KOPT-K1 (cell line): Measurements from ENCODE around the gene SYT11.

Experiments used
- H3K27ac ChIP-seq: fragments of 200-600 bp; sonication (generic); 2 replicates; pipeline ENCODE4 v1.5.1; 2016; ENCODE audit warnings: antibody characterized with exemption, mild to moderate bottlenecking, low read depth, low read length; ENCODE audit not compliant: poor library complexity, severe bottlenecking
- H3K36me3 ChIP-seq: fragments of 200-600 bp; sonication (generic); 2 replicates; pipeline ENCODE4 v1.5.1; 2017; ENCODE audit warnings: antibody characterized with exemption, mild to moderate bottlenecking, low read length, moderate library complexity; ENCODE audit not compliant: insufficient read depth
- H3K9me3 ChIP-seq: fragments of 200-600 bp; sonication (generic); 2 replicates; pipeline ENCODE4 v1.5.1; 2017; ENCODE audit warnings: antibody characterized with exemption, low read length, mild to moderate bottlenecking; ENCODE audit not compliant: insufficient read depth, poor library complexity, severe bottlenecking

The SYT11 gene

DNA sequence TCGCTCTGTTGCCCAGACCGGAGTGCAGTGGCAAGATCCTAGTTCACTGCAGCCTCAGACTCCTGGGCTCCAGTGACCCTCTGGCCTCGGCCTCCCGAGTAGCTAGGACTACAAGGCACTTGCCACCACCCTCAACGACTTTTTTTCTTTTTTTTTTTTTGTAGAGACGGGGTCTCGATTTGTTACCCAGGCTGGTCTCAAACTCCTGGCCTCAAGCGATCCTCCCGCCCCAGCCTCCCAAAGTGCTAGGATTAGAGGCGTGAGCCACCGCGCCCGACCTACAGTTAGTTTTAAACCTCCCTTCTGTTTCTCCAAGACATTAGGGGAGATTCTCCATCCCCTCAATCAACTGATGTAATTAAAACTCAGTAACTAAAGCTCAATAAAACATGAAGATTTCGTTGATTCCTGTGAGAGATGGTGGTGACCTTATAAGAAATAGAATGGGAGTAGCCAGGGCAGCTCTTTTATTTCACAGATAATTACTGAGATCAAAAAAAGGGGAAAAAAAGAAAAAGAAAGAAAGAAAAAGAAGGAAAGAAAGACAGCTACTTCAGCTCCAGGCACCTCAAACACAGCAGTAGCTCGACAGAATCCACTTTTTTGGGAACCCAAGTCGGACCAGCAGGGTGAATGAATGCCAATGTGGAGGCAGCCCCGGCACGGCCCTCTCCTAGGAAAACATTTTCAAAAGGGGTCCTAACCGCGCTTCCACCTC lies 3.0 kb upstream of the SYT11 start:
- peaks cover 41% of the 10 kb centered on the region for H3K36me3 ChIP-seq
- peak overlapping the region; percentile 76 for H3K27ac ChIP-seq
- H3K9me3 ChIP-seq, result no peaks in the 10 kb centered on the region

DNA sequence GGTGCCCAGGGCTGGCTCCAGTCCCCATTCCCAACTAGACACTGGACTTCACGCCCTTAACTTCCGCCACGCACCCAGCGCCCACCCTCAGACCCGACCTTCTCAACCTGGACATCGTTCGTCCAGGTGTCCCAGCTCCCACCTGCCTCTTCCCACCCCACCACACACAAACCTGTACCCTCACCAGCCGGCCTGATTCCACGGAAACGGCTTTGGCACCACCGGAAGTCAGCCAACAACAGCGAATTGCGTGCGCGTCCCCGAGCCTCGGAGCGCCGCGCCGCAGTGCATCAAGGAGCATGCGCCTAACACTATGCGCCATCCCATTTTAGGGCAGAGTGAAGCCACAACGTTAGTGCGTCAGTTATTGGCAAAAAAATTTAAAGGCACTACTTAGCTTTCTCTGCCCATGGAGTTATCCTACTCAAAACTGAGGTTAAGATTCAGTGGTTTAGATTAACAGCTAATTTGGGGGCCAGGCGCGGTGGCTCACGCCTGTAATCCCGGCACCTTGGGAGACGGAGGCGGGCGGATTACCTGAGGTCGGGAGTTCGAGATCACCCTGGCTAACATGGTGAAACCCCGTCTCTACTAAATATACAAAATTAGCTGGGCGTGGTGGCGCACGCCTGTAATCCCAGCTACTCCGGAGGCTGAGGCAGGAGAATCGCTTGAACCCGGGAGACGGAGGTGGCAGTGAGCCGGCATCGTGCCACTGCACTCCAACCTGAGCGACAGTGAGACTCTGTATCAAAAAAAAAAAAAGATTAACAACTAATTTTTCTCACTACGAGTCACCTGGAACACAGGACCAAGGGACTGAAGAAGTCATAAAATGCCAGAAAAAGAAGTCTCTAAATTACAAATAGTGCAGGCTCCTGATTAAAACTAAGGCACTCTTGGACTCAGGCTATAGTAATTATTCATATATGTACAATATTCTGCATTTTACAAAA lies 2.1 kb upstream of the SYT11 start, which contains the start of gene GON4L:
Gene GON4L, minus strand, starts transcription at position 240 of the 956 bp plus-strand sequence. CDS start 3,434 bp downstream, outside the sequence.
- H3K36me3 ChIP-seq, result peaks cover 33% of the 10 kb centered on the region
- no peaks in the 10 kb centered on the region for H3K9me3 ChIP-seq
- peak within 1 kb of the TSS; percentile 76 for H3K27ac ChIP-seq

DNA sequence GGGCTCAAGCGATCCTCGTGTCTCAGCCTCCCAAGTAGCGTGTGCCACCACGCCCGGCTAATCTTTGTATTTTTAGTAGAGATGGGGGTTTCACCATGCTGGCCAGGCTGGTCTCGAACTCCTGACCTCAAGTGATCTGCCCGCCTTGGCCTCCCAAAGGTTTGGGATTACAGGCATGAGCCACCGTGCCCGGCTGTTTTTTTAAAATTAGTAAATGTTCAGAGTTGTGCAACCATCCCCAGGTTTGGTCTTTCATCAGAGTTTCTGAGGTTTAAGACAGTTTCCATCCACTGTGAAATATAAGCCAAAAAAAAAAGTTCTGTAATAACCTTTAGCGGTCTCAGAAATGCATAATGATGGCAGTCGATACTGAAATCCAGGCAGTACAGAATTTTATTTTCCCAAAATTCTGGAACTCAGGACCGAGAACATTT lies 550 bp upstream of the SYT11 start:
- Histone ChIP-seq H3K9me3 (no peaks in the 10 kb centered on the region), H3K36me3 (peaks cover 17% of the 10 kb centered on the region), H3K27ac (peak overlapping the region; percentile 25)

DNA sequence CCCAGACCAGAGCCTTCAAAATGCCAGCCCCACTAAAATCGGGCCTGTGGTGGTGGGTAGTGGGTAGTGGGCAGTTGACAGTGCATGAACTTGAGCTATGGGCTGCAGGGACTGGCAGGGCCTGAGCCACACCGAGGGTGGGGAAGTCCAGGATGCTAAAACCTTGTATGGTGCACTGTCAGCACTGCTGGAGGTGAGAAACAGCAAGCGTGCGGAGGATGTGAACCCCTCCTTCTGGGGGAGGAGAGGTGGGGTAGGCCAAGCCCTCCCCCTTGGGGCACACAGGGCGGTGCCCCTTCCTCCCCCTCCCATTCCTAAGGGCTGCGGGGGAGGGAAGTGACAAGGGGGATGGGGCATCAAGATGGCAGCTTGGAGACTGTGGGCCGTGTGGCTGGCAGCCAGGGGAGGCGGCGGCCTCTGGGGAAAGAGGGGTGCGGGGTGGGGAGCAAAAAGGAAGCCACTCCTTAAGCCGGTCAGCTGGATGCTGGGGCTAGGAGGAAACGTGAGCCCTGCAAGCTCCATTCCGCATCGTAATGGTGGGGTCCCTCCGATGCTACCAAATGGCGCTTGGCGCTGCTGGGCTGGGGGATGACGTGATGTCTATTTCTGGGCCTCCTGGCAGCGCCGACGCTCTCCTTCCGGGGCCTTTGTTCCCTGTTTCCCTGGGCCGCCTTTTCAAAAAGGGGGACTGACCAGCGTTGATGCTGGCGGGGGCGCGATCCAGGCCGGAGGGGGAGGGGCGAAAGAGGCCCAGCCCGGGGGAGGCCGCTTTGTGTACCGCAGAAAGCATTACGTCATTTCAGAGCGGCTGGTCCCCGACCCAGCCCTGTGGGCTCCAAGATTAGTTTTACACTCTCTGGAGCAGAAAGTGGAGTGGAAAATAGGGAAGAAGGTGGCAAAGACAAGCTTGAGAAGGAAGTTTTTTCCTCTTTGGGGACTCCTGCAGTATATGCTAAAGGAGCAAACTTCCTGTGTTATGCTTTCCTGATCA lies 809 bp downstream of the SYT11 start:
- Histone ChIP-seq H3K27ac (no peak overlapping the region), H3K36me3 (peaks cover 3% of the 10 kb centered on the region), H3K9me3 (no peaks in the 10 kb centered on the region)

DNA sequence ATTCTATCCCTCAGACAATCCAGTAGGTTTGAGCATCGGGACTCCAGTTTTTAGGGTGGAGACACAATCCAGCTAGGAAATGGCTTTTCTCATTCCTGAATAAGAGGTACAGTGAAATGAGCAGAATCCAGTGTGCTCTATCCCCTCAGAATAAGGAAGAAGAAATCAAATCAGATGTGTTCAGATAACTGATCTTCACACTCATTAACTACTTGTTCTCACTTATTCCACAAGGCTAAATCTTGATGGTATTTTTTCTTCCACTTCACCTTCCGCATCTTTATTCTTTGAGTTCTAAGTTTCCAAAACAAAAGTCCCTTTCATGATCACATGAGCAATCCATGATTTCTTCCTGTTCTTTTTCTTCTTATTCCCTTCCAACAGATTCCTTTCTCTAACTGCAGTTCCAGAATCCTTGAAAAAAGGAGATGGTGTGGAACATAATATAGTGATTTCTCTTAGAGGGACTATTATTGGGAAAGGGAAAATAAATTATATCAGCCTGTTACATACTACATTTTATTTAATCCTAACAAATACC lies 1.7 kb downstream of the SYT11 start:
- H3K36me3 ChIP-seq, result no peaks in the 10 kb centered on the region
- H3K27ac ChIP-seq, result no peak overlapping the region
- H3K9me3 ChIP-seq, result no peaks in the 10 kb centered on the region

- no peaks in the 10 kb centered on the region for H3K36me3 ChIP-seq
- H3K27ac ChIP-seq, result no peak overlapping the region
- H3K9me3 ChIP-seq, result no peaks in the 10 kb centered on the region
Observed at GRCh38 chr1:155861896-155862295, 2.5 kb downstream of the SYT11 start.

DNA sequence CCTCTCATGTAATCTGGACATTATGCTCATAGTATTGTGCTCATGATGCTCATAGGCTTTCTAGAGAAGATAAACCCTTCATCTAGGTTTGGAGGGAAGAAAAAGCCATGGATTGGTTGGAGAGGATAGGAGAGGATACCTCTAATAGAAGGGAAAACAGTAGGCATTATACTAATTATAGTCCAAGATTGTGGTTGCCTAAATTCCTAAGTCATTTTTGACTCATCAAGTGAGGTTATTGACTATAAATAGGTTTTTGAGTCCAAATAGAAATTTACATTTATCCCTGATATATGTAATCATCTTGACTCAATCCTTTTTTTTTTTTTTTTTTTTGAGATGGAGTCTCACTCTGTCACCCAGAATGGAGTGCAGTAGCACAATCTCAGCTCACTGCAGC lies 5.0 kb downstream of the SYT11 start:
- H3K27ac ChIP-seq, result no peak overlapping the region
- H3K9me3 ChIP-seq, result no peaks in the 10 kb centered on the region
- no peaks in the 10 kb centered on the region for H3K36me3 ChIP-seq

DNA sequence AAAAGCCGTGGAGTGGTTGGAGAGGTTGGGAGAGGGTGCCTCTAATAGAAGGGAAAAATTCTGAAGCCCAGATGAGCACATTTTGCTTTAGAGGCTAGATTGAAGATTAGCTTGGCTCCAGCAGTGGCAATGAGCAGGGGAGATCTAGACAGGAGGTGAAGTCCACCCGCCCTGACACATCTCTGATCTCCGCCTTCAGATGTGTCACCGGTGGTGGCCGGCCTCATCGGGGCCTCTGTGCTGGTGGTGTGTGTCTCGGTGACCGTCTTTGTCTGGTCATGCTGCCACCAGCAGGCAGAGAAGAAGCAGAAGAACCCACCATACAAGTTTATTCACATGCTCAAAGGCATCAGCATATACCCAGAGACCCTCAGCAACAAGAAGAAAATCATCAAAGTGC lies 8.4 kb downstream of the SYT11 start:
- Histone ChIP-seq H3K36me3 (no peaks in the 10 kb centered on the region), H3K27ac (no peak overlapping the region), H3K9me3 (no peaks in the 10 kb centered on the region)

DNA sequence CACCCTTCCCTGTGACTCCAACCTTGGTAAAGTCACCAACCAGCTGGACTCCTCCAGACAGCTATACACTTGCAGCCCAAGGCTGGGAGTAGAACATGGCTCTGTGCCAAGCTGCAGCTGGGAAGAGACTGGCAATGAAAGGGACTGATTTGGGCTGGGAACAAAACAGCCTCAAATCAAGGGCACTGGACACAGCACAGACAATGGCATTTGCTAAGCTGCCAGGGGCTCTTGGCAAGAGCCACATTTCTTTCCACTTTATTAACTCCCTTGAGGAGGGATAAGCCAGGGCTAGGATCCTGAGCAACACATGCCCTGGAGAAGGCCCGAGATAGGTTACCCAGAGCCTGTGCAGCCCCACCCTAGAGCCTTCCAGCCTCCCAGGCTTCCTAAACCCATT lies 12.0 kb downstream of the SYT11 start:
- H3K36me3 ChIP-seq, result no peaks in the 10 kb centered on the region
- no peak overlapping the region for H3K27ac ChIP-seq
- H3K9me3 ChIP-seq, result no peaks in the 10 kb centered on the region

- no peaks in the 10 kb centered on the region for H3K9me3 ChIP-seq
- H3K36me3 ChIP-seq, result no peaks in the 10 kb centered on the region
- no peak overlapping the region for H3K27ac ChIP-seq
Observed at GRCh38 chr1:155872527-155872926, 13.2 kb downstream of the SYT11 start.

- H3K27ac ChIP-seq, result no peak overlapping the region
- no peaks in the 10 kb centered on the region for H3K9me3 ChIP-seq
- no peaks in the 10 kb centered on the region for H3K36me3 ChIP-seq
Observed at GRCh38 chr1:155873860-155874259, 14.5 kb downstream of the SYT11 start.

DNA sequence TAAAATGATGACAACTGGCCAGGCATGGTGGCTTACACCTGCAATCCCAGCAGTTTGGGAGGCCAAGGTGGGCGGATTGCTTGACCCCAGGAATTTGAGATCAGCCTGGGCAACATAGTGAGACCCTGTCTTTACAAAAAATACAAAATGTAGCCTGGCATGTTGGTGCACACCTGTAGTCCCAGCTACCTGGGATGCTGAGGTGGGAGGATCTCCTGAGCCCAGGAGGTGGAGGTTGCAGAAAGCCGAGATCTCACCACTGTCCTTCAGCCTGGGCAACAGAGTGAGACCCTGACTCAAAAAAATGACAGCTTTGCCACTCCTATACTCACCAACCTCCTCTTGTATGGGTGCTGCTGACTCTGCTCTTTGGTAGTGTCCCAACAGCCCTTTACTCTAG lies 18.6 kb downstream of the SYT11 start:
- Histone ChIP-seq H3K9me3 (no peaks in the 10 kb centered on the region), H3K36me3 (no peaks in the 10 kb centered on the region)

GRCh38 chr1:155880251-155880650 lies 20.9 kb downstream of the SYT11 start:
- no peaks in the 10 kb centered on the region for H3K36me3 ChIP-seq
- no peaks in the 10 kb centered on the region for H3K9me3 ChIP-seq
- no peak overlapping the region for H3K27ac ChIP-seq

More for the DNA sequence above, 18.6 kb downstream of the SYT11 start:
- H3K27ac ChIP-seq, result no peak overlapping the region

DNA sequence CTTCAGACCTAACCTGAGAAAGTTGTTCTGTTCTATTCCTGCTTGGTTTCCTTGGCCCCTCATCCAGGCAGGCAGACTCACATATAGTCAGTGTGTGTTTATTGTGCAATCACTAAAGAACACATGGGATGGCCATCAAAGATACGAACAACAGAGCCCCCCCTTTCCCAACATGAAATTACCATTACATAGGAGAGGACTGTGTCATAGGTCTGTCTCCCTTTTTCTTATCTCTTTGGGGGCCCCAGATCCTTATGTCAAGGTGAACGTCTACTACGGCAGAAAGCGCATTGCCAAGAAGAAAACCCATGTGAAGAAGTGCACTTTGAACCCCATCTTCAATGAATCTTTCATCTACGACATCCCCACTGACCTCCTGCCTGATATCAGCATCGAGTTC lies 21.6 kb downstream of the SYT11 start:
- no peak overlapping the region for H3K27ac ChIP-seq
- H3K9me3 ChIP-seq, result no peaks in the 10 kb centered on the region
- H3K36me3 ChIP-seq, result no peaks in the 10 kb centered on the region
